ENCODE measurements around the gene CDC73.
A peak's percentile ranks its signal among the peaks of the same experiment; 100 is the strongest.

DNA sequence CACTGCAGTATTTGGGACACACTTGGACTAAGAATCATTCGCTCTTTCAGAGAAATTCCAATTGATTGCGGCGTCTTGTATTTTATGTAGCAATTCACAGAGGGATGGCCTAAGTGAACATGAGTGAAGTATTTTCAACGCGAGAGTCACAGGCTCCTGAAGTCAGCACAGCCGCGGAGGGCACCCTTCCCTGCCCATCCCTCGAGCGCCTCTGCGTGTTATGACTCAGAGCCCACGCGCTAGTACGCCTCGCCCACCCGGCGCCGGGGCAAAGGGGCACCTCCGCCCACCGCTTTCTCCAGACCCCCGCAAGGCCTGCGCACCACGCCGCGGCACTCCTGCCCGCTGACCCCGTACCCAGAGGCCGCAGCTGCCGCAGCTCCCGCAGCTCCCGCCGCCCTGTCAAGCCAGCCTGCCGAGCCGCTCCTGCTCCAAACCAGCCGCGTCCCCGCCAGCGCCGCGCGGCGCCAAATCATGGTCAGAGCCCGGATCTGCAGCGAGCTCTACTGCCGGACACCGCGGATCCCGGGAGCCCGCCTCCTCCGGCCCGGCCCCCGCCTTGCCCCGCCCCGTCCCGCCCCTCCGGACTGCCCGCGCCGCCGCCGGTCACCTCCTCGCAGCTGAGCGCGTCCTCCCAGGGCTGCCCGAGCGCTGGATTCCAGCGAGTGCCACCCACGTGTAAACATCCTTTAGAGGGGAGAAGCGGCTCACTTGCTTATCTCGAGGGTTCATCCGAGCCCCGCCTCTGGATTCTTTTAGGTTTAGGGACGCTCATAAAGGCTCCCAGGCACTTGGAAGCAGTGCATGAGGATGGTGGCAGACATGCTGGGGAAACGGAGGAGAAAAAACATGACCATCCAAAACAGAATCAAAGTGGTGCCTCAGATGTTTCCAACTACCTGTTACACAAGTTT lies 16.7 kb upstream of the CDC73 start, which contains the start of gene GLRX2:
- TF ChIP-seq POLR2A (IDR thresholded peaks at IDR 0.05; ENCODE audit: low read depth): peak; percentile 42
- TF ChIP-seq, protein P1, sequence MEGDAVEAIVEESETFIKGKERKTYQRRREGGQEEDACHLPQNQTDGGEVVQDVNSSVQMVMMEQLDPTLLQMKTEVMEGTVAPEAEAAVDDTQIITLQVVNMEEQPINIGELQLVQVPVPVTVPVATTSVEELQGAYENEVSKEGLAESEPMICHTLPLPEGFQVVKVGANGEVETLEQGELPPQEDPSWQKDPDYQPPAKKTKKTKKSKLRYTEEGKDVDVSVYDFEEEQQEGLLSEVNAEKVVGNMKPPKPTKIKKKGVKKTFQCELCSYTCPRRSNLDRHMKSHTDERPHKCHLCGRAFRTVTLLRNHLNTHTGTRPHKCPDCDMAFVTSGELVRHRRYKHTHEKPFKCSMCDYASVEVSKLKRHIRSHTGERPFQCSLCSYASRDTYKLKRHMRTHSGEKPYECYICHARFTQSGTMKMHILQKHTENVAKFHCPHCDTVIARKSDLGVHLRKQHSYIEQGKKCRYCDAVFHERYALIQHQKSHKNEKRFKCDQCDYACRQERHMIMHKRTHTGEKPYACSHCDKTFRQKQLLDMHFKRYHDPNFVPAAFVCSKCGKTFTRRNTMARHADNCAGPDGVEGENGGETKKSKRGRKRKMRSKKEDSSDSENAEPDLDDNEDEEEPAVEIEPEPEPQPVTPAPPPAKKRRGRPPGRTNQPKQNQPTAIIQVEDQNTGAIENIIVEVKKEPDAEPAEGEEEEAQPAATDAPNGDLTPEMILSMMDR (IDR thresholded peaks at IDR 0.05): peak in 1 of 3 experiments; percentile 36
